Lung (tissue), 12 donors: Measurements from ENCODE around the gene TINAG. TPM values are rescaled to one million over a fixed set of nuclear protein-coding genes. Genes with fewer than 3 reads are reported as not detected.

Experiments used
- ATAC-seq: fragments of 200-7000 bp; cut with Tn5 transposase; one replicate; pipeline ENCODE4 v1.9.1; 2020; ENCODE audit warnings: moderate number of reproducible peaks; ENCODE audit not compliant: insufficient read depth, low FRiP score
- DNase-seq, 3 donors: peaks; one replicate each; pipeline ENCODE4 v3.0.0-alpha.2; 2013 to 2017
- H3K27ac ChIP-seq, 2 donors: one replicate each; pipeline ENCODE4 v1.5.1; 2013; ENCODE audit warnings: mild to moderate bottlenecking in 2 of 2, moderate library complexity in 2 of 2, control low read depth in 1 of 2, inconsistent platforms in 1 of 2, low read depth in 1 of 2, low read length in 1 of 2
- H3K27me3 ChIP-seq, 3 donors: one replicate each; pipeline ENCODE4 v1.5.1; 2013; ENCODE audit warnings: low read length in 2 of 3; ENCODE audit not compliant: control insufficient read depth in 3 of 3, insufficient read depth in 3 of 3
- H3K36me3 ChIP-seq, 4 donors: one replicate each; pipeline ENCODE4 v1.5.1; 2013; ENCODE audit warnings: low read length in 4 of 4, mild to moderate bottlenecking in 1 of 4, moderate library complexity in 1 of 4; ENCODE audit not compliant: control insufficient read depth in 4 of 4, insufficient read depth in 4 of 4
- H3K4me1 ChIP-seq, 5 donors: one replicate each; pipeline ENCODE4 v1.5.1; 2013; ENCODE audit warnings: low read length in 5 of 5, mild to moderate bottlenecking in 2 of 5, moderate library complexity in 1 of 5; ENCODE audit not compliant: control insufficient read depth in 5 of 5, insufficient read depth in 5 of 5
- H3K4me3 ChIP-seq: one replicate; pipeline ENCODE4 v1.5.1; 2013; ENCODE audit warnings: mild to moderate bottlenecking, control low read depth, moderate library complexity
- H3K9ac ChIP-seq, 2 donors: one replicate each; pipeline ENCODE4 v1.5.1; 2013; ENCODE audit warnings: low read length in 2 of 2, control low read depth in 1 of 2; ENCODE audit not compliant: insufficient read depth in 1 of 2
- H3K9me3 ChIP-seq, 4 donors: one replicate each; pipeline ENCODE4 v1.5.1; 2013; ENCODE audit warnings: low read length in 3 of 4, mild to moderate bottlenecking in 1 of 4, moderate library complexity in 1 of 4; ENCODE audit not compliant: control insufficient read depth in 4 of 4, insufficient read depth in 3 of 4
- CTCF ChIP-seq: IDR thresholded peaks from 2 replicates; pipeline ENCODE4 v1.5.1; 2012; ENCODE audit warnings: mild to moderate bottlenecking; ENCODE audit errors: control extremely low read depth, extremely low read depth
- WGBS, 2 donors: extraction: QIAGEN DNeasy Blood & Tissue Kit; methylation state at CpG; one replicate each; pipeline ENCODE4 v1.1.7; 2013; 5-methylcytosine and 5-hydroxymethylcytosine counted together
- polyA plus RNA-seq, 2 donors: library from polyadenylated mRNA; stranded (reverse); fragments of 200-250 nt; gene quantifications; one replicate each; pipeline ENCODE4 v1.2.1, GENCODE V29; 2013
- total RNA-seq, 2 donors: library from RNA; depleted of rRNA in 1 of 2; stranded (reverse); fragments of >200 nt in 1 of 2; gene quantifications; one replicate each; pipeline ENCODE4 v1.2.1, GENCODE V29; 2014 to 2021
- donor health status: control.
- donor health status: control.
- donor health status: Bipolar disorder and iron deficiency.
- donor health status: healthy.
- donor health status: DM: yes; HTN: yes; CAD: no.

Gene TINAG
- total and polyA plus RNA-seq, 4 donors, result not detected

- no peaks in the 10 kb centered on the region for H3K27me3 ChIP-seq
- no peak for TF ChIP-seq CTCF
- ATAC-seq (no peak), DNase-seq (no peak)
- H3K4me3 ChIP-seq, result no peak overlapping the region
- H3K9me3 ChIP-seq, result no peaks in the 10 kb centered on the region
- WGBS, 2 donors, result 83 to 85% methylated on average over 4 of the region's 4 CpGs
- H3K27ac ChIP-seq, result no peak overlapping the region
- H3K4me1 ChIP-seq, result no peaks in the 10 kb centered on the region
- no peak overlapping the region for H3K9ac ChIP-seq
- no peaks in the 10 kb centered on the region for H3K36me3 ChIP-seq
These were observed 18.8 kb upstream of the TINAG start for GRCh38 chr6:54289426-54289825.

GRCh38 chr6:54291146-54291545 is 17.1 kb upstream of the TINAG start:
- no peaks in the 10 kb centered on the region for H3K4me1 ChIP-seq
- H3K27ac ChIP-seq, result no peak overlapping the region
- 47 to 53% methylated on average over 2 of the region's 2 CpGs for WGBS, 2 donors
- ATAC-seq, result no peak
- H3K9me3 ChIP-seq, result peaks cover 0 to 7% (median 0%) of the 10 kb centered on the region in 4 donors
- H3K36me3 ChIP-seq, result no peaks in the 10 kb centered on the region
- no peaks in the 10 kb centered on the region for H3K27me3 ChIP-seq
- H3K4me3 ChIP-seq, result no peak overlapping the region
- DNase-seq, result no peak
- TF ChIP-seq CTCF, result no peak
- no peak overlapping the region for H3K9ac ChIP-seq

GRCh38 chr6:54291738-54292137 is 16.5 kb upstream of the TINAG start:
- Histone ChIP-seq H3K9me3 (peaks cover 0 to 7% (median 0%) of the 10 kb centered on the region in 4 donors), H3K27ac (no peak overlapping the region), H3K27me3 (no peaks in the 10 kb centered on the region), H3K36me3 (no peaks in the 10 kb centered on the region), H3K9ac (no peak overlapping the region), H3K4me3 (no peak overlapping the region), H3K4me1 (no peaks in the 10 kb centered on the region)
- no peak for TF ChIP-seq CTCF
- DNase-seq (no peak), ATAC-seq (no peak)
- 42 to 44% methylated on average over 2 of the region's 2 CpGs for WGBS, 2 donors

- no peak overlapping the region for H3K9ac ChIP-seq
- DNase-seq (no peak), ATAC-seq (no peak)
- 90 to 91% methylated on average over 8 of the region's 8 CpGs for WGBS, 2 donors
- H3K36me3 ChIP-seq, result no peaks in the 10 kb centered on the region
- H3K27ac ChIP-seq, result no peak overlapping the region
- no peaks in the 10 kb centered on the region for H3K4me1 ChIP-seq
- peaks cover 0 to 7% (median 0%) of the 10 kb centered on the region in 4 donors for H3K9me3 ChIP-seq
- H3K27me3 ChIP-seq, result no peaks in the 10 kb centered on the region
- no peak for TF ChIP-seq CTCF
- H3K4me3 ChIP-seq, result no peak overlapping the region
These were observed 13.2 kb upstream of the TINAG start for GRCh38 chr6:54294965-54295532.
